Adrenal gland (tissue), 12 donors: ENCODE results near the gene ATP8B3. TPM values are rescaled to one million over a fixed set of nuclear protein-coding genes. Genes with fewer than 3 reads are reported as not detected.

Experiments used
- DNase-seq, 7 donors: peaks; one replicate each; pipeline ENCODE4 v3.0.0-alpha.2; 2019 to 2020
- H3K27ac ChIP-seq, 5 donors: fragments of 200-600 bp; sonication (generic) in 4 of 5; 1 replicate in 3 of 5; 2 replicates in 2 of 5; pipeline versions ENCODE4 v1.5.1 to v1.8.0; 2016 to 2020; ENCODE audit warnings: mild to moderate bottlenecking in 1 of 5
- H3K27me3 ChIP-seq: fragments of 200-600 bp; 2 replicates; pipeline ENCODE4 v1.8.0; 2021
- H3K36me3 ChIP-seq, 2 donors: fragments of 200-600 bp; replicated peaks in 1 of 2; 1 replicate in 1 of 2; 2 replicates in 1 of 2; pipeline versions ENCODE4 v1.5.1 to v1.8.0; 2018 to 2022
- H3K4me1 ChIP-seq, 2 donors: fragments of 200-600 bp; replicated peaks in 1 of 2; 1 replicate in 1 of 2; 2 replicates in 1 of 2; pipeline versions ENCODE4 v1.5.1 to v1.8.0; 2018 to 2021
- H3K4me3 ChIP-seq, 4 donors: fragments of 200-600 bp; sonication (generic) in 3 of 4; one replicate each; pipeline ENCODE4 v1.5.1; 2016 to 2018
- H3K9me3 ChIP-seq, 3 donors: fragments of 200-600 bp; sonication (generic) in 1 of 3; replicated peaks in 1 of 3; 1 replicate in 2 of 3; 2 replicates in 1 of 3; pipeline versions ENCODE4 v1.5.1 to v1.8.0; 2016 to 2021
- CTCF ChIP-seq, 6 experiments: fragments of 450-650 bp in 4 of 6; fragments of 200-600 bp in 2 of 6; sonication (generic) in 1 of 6; IDR thresholded peaks; 1 replicate in 5 of 6; 2 replicates in 1 of 6; pipeline versions ENCODE4 v1.5.1 to v1.8.0; 2016 to 2021; ENCODE audit warnings: antibody characterized with exemption in 6 of 6, mild to moderate bottlenecking in 2 of 6, moderate library complexity in 1 of 6
- POLR2A ChIP-seq, 2 donors: fragments of 450-650 bp; IDR thresholded peaks; one replicate each; pipeline ENCODE4 v1.6.1; 2017; ENCODE audit warnings: antibody characterized with exemption in 2 of 2, mild to moderate bottlenecking in 2 of 2, moderate library complexity in 1 of 2
- WGBS, 4 donors: extraction: QIAGEN DNeasy Blood & Tissue Kit in 2 of 4; methylation state at CpG; one replicate each; pipeline versions ENCODE4 v1.1.5 to v1.1.7; 2013 to 2017; 5-methylcytosine and 5-hydroxymethylcytosine counted together
- intact Hi-C, 2 donors: fragments of 100-400 bp; cut with DNase I; formaldehyde crosslinking; loops; one replicate each; pipeline versions ENCODE4 v1.14.1 to v1.15.0; 2022 to 2023
- polyA plus RNA-seq, 3 donors: library from polyadenylated mRNA; stranded (reverse); fragments of 200-250 nt in 2 of 3; fragments of 350-450 nt in 1 of 3; fragmentation: Illumina TruSeq in 1 of 3; extraction: RNeasy Lipid Tissue Mini Kit (QIAGEN cat#74804) in 1 of 3; gene quantifications; one replicate each; pipeline ENCODE4 v1.2.3, GENCODE V29; 2013 to 2014
- total RNA-seq, 9 donors: library from RNA; depleted of rRNA in 4 of 9; stranded (reverse); fragments of >200 nt in 4 of 9; fragments of 120-200 nt in 1 of 9; fragmentation: NEBNext Ultra II Directional in 1 of 9; extraction: Animal tissue kit (Norgen Biotek cat#: 25700) in 1 of 9; gene quantifications; one replicate each; pipeline versions ENCODE4 v1.1.0 to v1.2.4, GENCODE V29; 2013 to 2023
- donor health status: healthy with polysubstance abuse.
- donor health status: Bipolar disorder and iron deficiency.
- donor health status: DM: yes; HTN: yes; CAD: no.
- donor health status: DM: no; HTN: no; CAD: no.
- donor health status: DM: no; HTN: no; CAD: no.
- donor health status: DM: yes; HTN: yes; CAD: no.

ATP8B3 gene
- total and polyA plus RNA-seq, 12 donors = 0.26 to 15.1 (median 4.4) TPM

- no peak for DNase-seq
- TF ChIP-seq CTCF (IDR thresholded peaks at IDR 0.05) (no peak), POLR2A (IDR thresholded peaks at IDR 0.05) (no peak)
- Histone ChIP-seq H3K27ac (no peak overlapping the region), H3K4me1 (no peaks in the 10 kb centered on the region), H3K36me3 (no peaks in the 10 kb centered on the region), H3K4me3 (no peak overlapping the region), H3K9me3 (no peaks in the 10 kb centered on the region), H3K27me3 (peaks cover 66% of the 10 kb centered on the region)
- 46 to 51% (median 49%) methylated on average over 7 to 8 of the region's 8 CpGs for WGBS, 4 donors
- intact Hi-C loops = no loop called here
Measured at GRCh38 chr19:1773184-1773583, 38.9 kb downstream of the ATP8B3 start.

DNA sequence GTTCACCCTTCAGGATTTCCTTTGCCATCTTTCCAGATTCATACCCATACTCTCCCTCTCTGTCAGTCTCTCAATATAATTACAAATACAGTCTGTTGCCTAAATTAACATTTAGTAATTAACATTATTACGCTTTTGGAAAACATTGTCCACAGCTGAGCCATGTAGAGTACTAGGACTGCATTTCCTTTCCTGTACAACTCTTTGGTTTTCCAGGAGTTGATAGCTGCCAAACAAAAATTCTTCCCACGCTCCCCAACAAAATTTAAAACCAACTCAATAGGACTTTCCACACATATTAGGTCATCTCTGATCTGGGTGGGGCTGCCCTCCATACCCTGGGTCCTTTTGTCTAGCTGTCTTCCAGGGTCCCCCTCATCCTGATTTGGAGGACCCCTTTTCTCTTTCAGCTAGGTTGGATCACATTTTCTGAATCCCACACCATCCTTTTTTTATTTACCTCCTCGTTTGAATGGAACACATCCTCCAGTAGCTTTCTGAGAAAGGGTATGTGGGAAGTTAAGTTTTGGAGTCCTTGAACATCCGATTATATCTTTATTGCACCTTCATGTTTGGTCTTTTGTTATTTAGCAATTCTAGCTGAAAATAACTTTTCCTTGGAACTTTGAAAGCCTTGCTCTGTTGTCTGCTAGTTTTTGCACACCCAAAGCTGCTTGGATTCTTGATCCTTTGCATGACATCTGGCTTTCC, 41.1 kb downstream of the ATP8B3 start:
- Histone ChIP-seq H3K36me3 (no peaks in the 10 kb centered on the region), H3K27ac (no peak overlapping the region), H3K4me3 (no peak overlapping the region), H3K4me1 (no peaks in the 10 kb centered on the region), H3K27me3 (peaks cover 68% of the 10 kb centered on the region), H3K9me3 (no peaks in the 10 kb centered on the region)
- DNase-seq = no peak
- intact Hi-C loops = no loop called here
- TF ChIP-seq POLR2A (IDR thresholded peaks at IDR 0.05) (no peak), CTCF (IDR thresholded peaks at IDR 0.05) (no peak)
- WGBS, 4 donors = 81 to 86% (median 83%) methylated on average over 4 of the region's 4 CpGs

DNA sequence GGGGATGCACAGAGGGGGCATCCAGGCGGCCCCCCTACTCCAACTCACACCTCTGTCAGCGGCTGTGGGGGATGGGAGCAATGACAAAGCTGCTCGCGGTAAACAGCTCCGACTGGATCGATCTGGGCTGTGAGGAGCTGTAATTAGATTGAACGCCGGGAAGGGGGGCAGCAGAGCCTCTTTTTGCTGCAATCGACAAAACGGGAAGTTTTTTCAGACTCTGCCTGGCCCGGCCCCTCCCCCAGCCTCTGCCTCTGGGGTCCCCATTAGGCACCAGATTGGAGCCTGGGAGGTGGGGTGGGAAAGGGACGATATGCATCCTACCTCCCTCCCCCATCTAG, 42.5 kb downstream of the ATP8B3 start:
- 2 to 6% (median 5%) methylated on average over 12 of the region's 12 CpGs for WGBS, 4 donors
- H3K27me3 ChIP-seq = peaks cover 67% of the 10 kb centered on the region
- H3K9me3 ChIP-seq = no peaks in the 10 kb centered on the region
- no peak overlapping the region for H3K27ac ChIP-seq
- DNase-seq = no peak
- no peak for TF ChIP-seq POLR2A (IDR thresholded peaks at IDR 0.05)
- no peak for TF ChIP-seq CTCF (IDR thresholded peaks at IDR 0.05)
- no peaks in the 10 kb centered on the region for H3K36me3 ChIP-seq
- H3K4me1 ChIP-seq = no peaks in the 10 kb centered on the region
- intact Hi-C loops = loop anchor here (5.0 kb wide), 2 partner anchors 97 to 222 kb away; no protein-coding TSS in a partner anchor
- no peak overlapping the region for H3K4me3 ChIP-seq

GRCh38 chr19:1768918-1769644, 43.0 kb downstream of the ATP8B3 start:
- TF ChIP-seq CTCF (IDR thresholded peaks at IDR 0.05) (no peak), POLR2A (IDR thresholded peaks at IDR 0.05) (no peak)
- Histone ChIP-seq H3K4me3 (no peak overlapping the region), H3K36me3 (no peaks in the 10 kb centered on the region), H3K9me3 (no peaks in the 10 kb centered on the region), H3K4me1 (no peaks in the 10 kb centered on the region), H3K27me3 (peaks cover 65% of the 10 kb centered on the region), H3K27ac (no peak overlapping the region)
- WGBS, 4 donors = 63 to 72% (median 68%) methylated on average over 9 of the region's 9 CpGs
- intact Hi-C loops = loop anchor here (5.0 kb wide), 2 partner anchors 97 to 222 kb away; no protein-coding TSS in a partner anchor
- DNase-seq = no peak
